ENCODE data around the gene LOXHD1.

The LOXHD1 gene

GRCh38 chr18:46574000-46574742, 82.8 kb downstream of the LOXHD1 start:
- DNase-seq, result no peak

- no peak for DNase-seq
These were observed 83.9 kb downstream of the LOXHD1 start for GRCh38 chr18:46573156-46573555.

- DNase-seq, result no peak
These were observed 85.3 kb downstream of the LOXHD1 start for GRCh38 chr18:46571756-46572155.

- DNase-seq, result no peak
These were observed 86.4 kb downstream of the LOXHD1 start for GRCh38 chr18:46570666-46571065.

GRCh38 chr18:46570134-46570533, 86.9 kb downstream of the LOXHD1 start:
- DNase-seq, result no peak

- DNase-seq, result no peak
These were observed 87.8 kb downstream of the LOXHD1 start for GRCh38 chr18:46569211-46569610.

GRCh38 chr18:46567196-46567595, 89.8 kb downstream of the LOXHD1 start:
- DNase-seq, result no peak

- no peak for DNase-seq
These were observed 90.9 kb downstream of the LOXHD1 start for GRCh38 chr18:46566111-46566510.

GRCh38 chr18:46565256-46565655, 91.8 kb downstream of the LOXHD1 start:
- DNase-seq, result no peak

GRCh38 chr18:46563317-46563716, 93.7 kb downstream of the LOXHD1 start:
- no peak for DNase-seq

- DNase-seq, result no peak
These were observed 94.3 kb downstream of the LOXHD1 start for GRCh38 chr18:46562674-46563192.

- no peak for DNase-seq
These were observed 96.4 kb downstream of the LOXHD1 start for GRCh38 chr18:46560671-46561045.

GRCh38 chr18:46559946-46560670, 96.9 kb downstream of the LOXHD1 start:
- no peak for DNase-seq

GRCh38 chr18:46559296-46559695, 97.7 kb downstream of the LOXHD1 start:
- DNase-seq, result no peak

- DNase-seq, result no peak
These were observed 100.3 kb downstream of the LOXHD1 start for GRCh38 chr18:46556590-46557206.

- no peak for DNase-seq
These were observed 101.3 kb downstream of the LOXHD1 start for GRCh38 chr18:46555724-46556123.

- DNase-seq, result no peak
These were observed 101.8 kb downstream of the LOXHD1 start for GRCh38 chr18:46555213-46555612.

GRCh38 chr18:46554406-46555080, 102.5 kb downstream of the LOXHD1 start:
- no peak for DNase-seq

GRCh38 chr18:46550609-46551008, 106.4 kb downstream of the LOXHD1 start:
- DNase-seq, result no peak

- DNase-seq, result no peak
These were observed 109.5 kb downstream of the LOXHD1 start for GRCh38 chr18:46547520-46547919.

GRCh38 chr18:46546111-46546640, 110.8 kb downstream of the LOXHD1 start:
- DNase-seq, result no peak

- no peak for DNase-seq
These were observed 114.5 kb downstream of the LOXHD1 start for GRCh38 chr18:46542545-46542944.

GRCh38 chr18:46541626-46542189, 115.3 kb downstream of the LOXHD1 start:
- no peak for DNase-seq

Data from NCI-H446 (cell line).